ENCODE results near the gene RBMY1F. TPM values are rescaled to one million over a fixed set of nuclear protein-coding genes. Genes with fewer than 3 reads are reported as not detected.
"Not testable (repeated sequence)": the region's sequence is repeated elsewhere in the genome, so short reads cannot be mapped to it uniquely, and the experiment has no call there.

RBMY1F gene
- total RNA-seq = not detected
- long read RNA-seq = 0 reads

DNA sequence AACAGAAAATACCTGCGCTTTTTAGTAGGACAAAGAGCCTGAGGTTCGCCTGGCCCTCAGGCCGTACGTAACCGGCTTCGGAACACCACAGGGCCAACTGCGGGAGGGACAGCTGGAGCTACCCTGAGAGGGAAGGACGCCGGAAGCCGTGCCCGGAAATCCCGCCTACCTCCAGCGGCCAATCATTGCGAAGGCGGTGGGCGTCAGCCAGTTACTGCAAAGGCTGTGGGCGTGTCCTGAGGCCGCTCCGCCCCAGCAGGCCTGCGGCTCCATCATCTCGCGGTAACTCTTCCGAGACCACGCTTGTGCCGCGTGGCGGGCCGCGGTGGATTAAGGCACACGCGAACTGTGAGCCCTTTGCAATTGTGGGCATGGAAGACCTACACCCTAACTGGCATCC is at the start of gene RBMY1F:
Gene RBMY1F (minus strand): TSS at position 101 of the 400 bp plus-strand sequence. CDS start 1,954 bp downstream, outside the sequence.
- H3K4me3 ChIP-seq; H3K36me3 ChIP-seq; H3K9me3 ChIP-seq (replicated peaks); H3K27me3 ChIP-seq (ENCODE audit: low read depth); DNase-seq; intact Hi-C loops (cut with micrococcal nuclease); H3K4me1 ChIP-seq; H3K27ac ChIP-seq (replicated peaks): not testable (repeated sequence)

DNA sequence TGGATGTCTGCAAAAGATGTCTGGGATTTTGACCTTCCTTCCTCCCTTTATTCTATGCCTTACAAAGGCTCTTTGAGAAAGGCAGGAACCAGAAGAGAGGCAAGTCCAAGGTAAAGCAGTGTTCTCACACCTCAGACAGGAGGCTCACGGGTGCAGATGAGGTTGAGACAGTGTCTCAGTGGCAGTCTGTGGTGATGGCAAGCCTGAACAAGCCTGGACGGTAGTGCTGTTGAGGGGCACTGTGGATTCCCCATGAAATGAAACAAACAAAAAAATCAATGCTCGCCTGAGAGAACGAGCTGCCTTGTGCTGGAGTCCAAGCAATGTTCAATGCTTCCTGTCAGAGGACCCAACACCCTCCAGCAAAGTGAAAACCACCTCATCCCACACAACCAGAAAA is 31.6 kb downstream of the RBMY1F start:
- intact Hi-C loops (cut with micrococcal nuclease); H3K27ac ChIP-seq (replicated peaks); H3K9me3 ChIP-seq (replicated peaks); H3K36me3 ChIP-seq; H3K4me1 ChIP-seq; DNase-seq; H3K4me3 ChIP-seq; H3K27me3 ChIP-seq (ENCODE audit: low read depth): not testable (repeated sequence)

DNA sequence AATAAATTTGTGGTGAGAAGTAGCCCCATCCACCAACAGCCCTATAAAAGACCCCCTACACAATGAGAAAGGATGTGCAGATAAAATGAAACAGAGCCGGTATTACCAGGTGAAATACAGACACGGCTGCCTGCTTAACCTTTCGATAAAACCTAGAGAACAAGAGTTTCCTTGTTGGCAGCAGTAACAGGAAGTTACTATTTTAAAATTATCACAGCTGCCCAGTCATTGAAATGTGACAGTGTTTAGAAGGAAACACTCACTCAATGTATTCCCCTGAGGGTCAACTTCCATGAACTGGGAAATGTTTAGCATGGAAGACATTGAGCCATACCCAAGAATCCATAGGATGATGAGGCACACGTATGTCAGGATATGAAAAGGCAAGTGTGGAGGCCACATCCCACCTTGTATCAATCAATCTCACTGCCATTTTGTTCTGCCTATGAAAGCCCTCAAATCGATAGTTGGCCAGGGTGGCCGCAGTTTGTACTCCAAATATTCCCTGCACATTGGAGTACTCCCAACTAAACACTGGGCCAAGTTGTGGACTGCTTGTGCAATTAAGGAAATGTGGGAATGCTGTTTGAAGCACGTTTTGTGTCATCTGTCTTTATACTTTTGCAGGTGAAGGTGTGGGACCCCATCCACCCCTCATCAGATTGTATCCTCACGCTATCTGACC is 41.6 kb downstream of the RBMY1F start:
- H3K9me3 ChIP-seq (replicated peaks) = not testable (repeated sequence)

GRCh38 chrY:22134719-22135118 is 48.0 kb downstream of the RBMY1F start:
- DNase-seq; intact Hi-C loops (cut with micrococcal nuclease): not testable (repeated sequence)

More for the DNA sequence above, 41.6 kb downstream of the RBMY1F start:
- H3K4me3 ChIP-seq; DNase-seq; H3K27me3 ChIP-seq (ENCODE audit: low read depth); H3K4me1 ChIP-seq; H3K36me3 ChIP-seq; H3K27ac ChIP-seq (replicated peaks); intact Hi-C loops (cut with micrococcal nuclease): not testable (repeated sequence)

DNA sequence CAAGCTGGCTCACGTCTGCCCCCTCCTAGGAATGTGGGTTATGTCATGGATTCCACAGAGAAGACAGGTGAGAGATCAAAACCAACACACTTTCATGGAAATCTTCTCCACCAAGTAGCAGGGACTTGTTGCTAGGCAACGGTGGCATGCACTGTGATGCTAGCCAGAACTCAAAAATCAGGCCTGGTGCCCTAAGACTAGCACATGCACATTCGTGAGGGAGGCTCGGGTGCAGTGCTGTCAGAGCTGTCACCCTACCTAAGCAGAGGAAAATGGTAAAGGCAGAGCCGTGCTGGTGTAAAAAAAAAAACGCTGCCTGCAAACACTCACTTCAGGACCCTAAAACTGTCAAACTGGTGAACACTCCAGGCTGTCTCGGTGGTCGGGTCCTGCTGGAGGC is 52.2 kb downstream of the RBMY1F start:
- intact Hi-C loops (cut with micrococcal nuclease); DNase-seq; H3K4me1 ChIP-seq; H3K36me3 ChIP-seq; H3K9me3 ChIP-seq (replicated peaks); H3K4me3 ChIP-seq; H3K27ac ChIP-seq (replicated peaks); H3K27me3 ChIP-seq (ENCODE audit: low read depth): not testable (repeated sequence)

More at GRCh38 chrY:22134719-22135118, 48.0 kb downstream of the RBMY1F start:
- H3K27me3 ChIP-seq (ENCODE audit: low read depth); H3K27ac ChIP-seq (replicated peaks); H3K9me3 ChIP-seq (replicated peaks); H3K36me3 ChIP-seq; H3K4me3 ChIP-seq; H3K4me1 ChIP-seq: not testable (repeated sequence)

Other genes with a start within 250 kb of the RBMY1F start
- gene RBMY1J, start 220.5 kb upstream of the RBMY1F start, total RNA-seq = not detected